ENCODE data around the gene GRN. TPM values are rescaled to one million over a fixed set of nuclear protein-coding genes. Genes with fewer than 3 reads are reported as not detected.
"Not testable (repeated sequence)": the region's sequence is repeated elsewhere in the genome, so short reads cannot be mapped to it uniquely, and the experiment has no call there.

GRN gene
- total RNA-seq, 1 donor from 2014 or later = 543 TPM

- DNase-seq = no peak
Observed at GRCh38 chr17:44361292-44362260, 16.5 kb downstream of the GRN start.

GRCh38 chr17:44362459-44362948, 17.4 kb downstream of the GRN start:
- DNase-seq = no peak

GRCh38 chr17:44362949-44363612, 18.0 kb downstream of the GRN start:
- DNase-seq = peak; percentile 27

GRCh38 chr17:44363613-44364159, 18.6 kb downstream of the GRN start, which contains the start of gene FAM171A2:
Gene FAM171A2, minus strand, starts transcription at chr17:44363853. Its CDS starts 139 bp downstream, at chr17:44363714.
- DNase-seq = peak; percentile 72

GRCh38 chr17:44365051-44365450, 19.9 kb downstream of the GRN start:
- not testable (repeated sequence) for DNase-seq

- no peak for DNase-seq
Observed at GRCh38 chr17:44367231-44367979, 22.3 kb downstream of the GRN start.

GRCh38 chr17:44368391-44369243, 23.5 kb downstream of the GRN start:
- DNase-seq = not testable (repeated sequence)

GRCh38 chr17:44369414-44370023, 24.4 kb downstream of the GRN start:
- DNase-seq = not testable (repeated sequence)

GRCh38 chr17:44372036-44372435, 26.9 kb downstream of the GRN start:
- no peak for DNase-seq

GRCh38 chr17:44374306-44375195, 29.4 kb downstream of the GRN start:
- no peak for DNase-seq

GRCh38 chr17:44375196-44376017, 30.3 kb downstream of the GRN start:
- DNase-seq = no peak

GRCh38 chr17:44376124-44376523, 31.0 kb downstream of the GRN start:
- DNase-seq = peak; percentile 48

- DNase-seq = no peak
Observed at GRCh38 chr17:44376779-44377178, 31.7 kb downstream of the GRN start.

- no peak for DNase-seq
Observed at GRCh38 chr17:44378171-44378705, 33.1 kb downstream of the GRN start.

GRCh38 chr17:44379887-44380286, 34.8 kb downstream of the GRN start:
- no peak for DNase-seq

- no peak for DNase-seq
Observed at GRCh38 chr17:44380767-44381166, 35.7 kb downstream of the GRN start.

- DNase-seq = no peak
Observed at GRCh38 chr17:44381810-44382305, 36.8 kb downstream of the GRN start.

GRCh38 chr17:44382917-44383316, 37.8 kb downstream of the GRN start:
- DNase-seq = no peak

Data from dermis blood vessel endothelial cell (primary cell).